HL-60 (cell line): ENCODE results near the gene UBALD1.

ENCODE experiments used
- DNase-seq, 2 experiments: peaks; one replicate each; pipeline ENCODE4 v3.0.0-alpha.2; 2010 to 2020; ENCODE audit warnings: low read depth in 1 of 2, low spot score in 1 of 2
- H3K27ac ChIP-seq: fragments of 250-450 bp; sonication (Bioruptor Pico); replicated peaks from 2 replicates; pipeline ENCODE4 v1.5.1; 2020; ENCODE audit warnings: mild to moderate bottlenecking, moderate library complexity
- H3K27me3 ChIP-seq: fragments of 250-450 bp; sonication (Bioruptor Pico); 2 replicates; pipeline ENCODE4 v1.5.1; 2021; ENCODE audit warnings: mild to moderate bottlenecking, moderate library complexity; ENCODE audit not compliant: insufficient read depth, poor library complexity, severe bottlenecking
- H3K4me3 ChIP-seq: replicated peaks from 2 replicates; pipeline ENCODE4 v1.5.1; 2011; ENCODE audit warnings: mild to moderate bottlenecking, control low read depth, low read length; ENCODE audit not compliant: insufficient read depth
- CTCF ChIP-seq: IDR thresholded peaks from one replicate; pipeline ENCODE4 v1.5.1; 2011; ENCODE audit warnings: low read length, control low read depth, inconsistent platforms; ENCODE audit not compliant: insufficient read depth
- GABPA ChIP-seq: IDR thresholded peaks from 2 replicates; pipeline ENCODE4 v1.6.1; 2012; ENCODE audit warnings: low read depth
- POLR2AphosphoS5 ChIP-seq: IDR thresholded peaks from 2 replicates; pipeline ENCODE4 v1.6.1; 2012; ENCODE audit warnings: low read depth
- REST ChIP-seq: IDR thresholded peaks from 2 replicates; pipeline ENCODE4 v1.6.1; 2012; ENCODE audit warnings: low read depth; ENCODE audit not compliant: insufficient replicate concordance
- SPI1 ChIP-seq: IDR thresholded peaks from 2 replicates; pipeline ENCODE4 v1.6.1; 2012; ENCODE audit warnings: low read depth, mild to moderate bottlenecking, borderline replicate concordance

The UBALD1 gene

GRCh38 chr16:4591191-4591590 lies 23.5 kb downstream of the UBALD1 start:
- no peak for DNase-seq
- TF ChIP-seq SPI1 (no peak), GABPA (no peak), REST (no peak), CTCF (no peak), POLR2AphosphoS5 (no peak)
- H3K27ac ChIP-seq = no peak overlapping the region
- no peak overlapping the region for H3K4me3 ChIP-seq
- no peaks in the 10 kb centered on the region for H3K27me3 ChIP-seq

- no peak for TF ChIP-seq REST
- H3K27me3 ChIP-seq = no peaks in the 10 kb centered on the region
- H3K27ac ChIP-seq = no peak overlapping the region
- DNase-seq = no peak
- no peak overlapping the region for H3K4me3 ChIP-seq
Measured at GRCh38 chr16:4588961-4589360, 25.7 kb downstream of the UBALD1 start.

GRCh38 chr16:4588386-4588785 lies 26.3 kb downstream of the UBALD1 start:
- DNase-seq = no peak
- TF ChIP-seq SPI1 (no peak), CTCF (no peak), POLR2AphosphoS5 (no peak)
- Histone ChIP-seq H3K27me3 (no peaks in the 10 kb centered on the region), H3K27ac (no peak overlapping the region), H3K4me3 (no peak overlapping the region)

GRCh38 chr16:4586291-4586690 lies 28.4 kb downstream of the UBALD1 start:
- Histone ChIP-seq H3K27ac (no peak overlapping the region), H3K4me3 (no peak overlapping the region), H3K27me3 (no peaks in the 10 kb centered on the region)
- TF ChIP-seq SPI1 (no peak), REST (no peak), POLR2AphosphoS5 (no peak), GABPA (no peak), CTCF (no peak)
- no peak for DNase-seq
